HG03280 (cell line): ENCODE data around the gene EMB.
"Not testable (repeated sequence)": the region's sequence is repeated elsewhere in the genome, so short reads cannot be mapped to it uniquely, and the experiment has no call there.

Source experiments
- ATAC-seq: cut with Tn5 transposase; IDR thresholded peaks from one replicate; pipeline ENCODE4 v1.9.1; 2021; ENCODE audit warnings: mild to moderate bottlenecking, moderate library complexity; ENCODE audit not compliant: unreplicated experiment

EMB gene, protein sequence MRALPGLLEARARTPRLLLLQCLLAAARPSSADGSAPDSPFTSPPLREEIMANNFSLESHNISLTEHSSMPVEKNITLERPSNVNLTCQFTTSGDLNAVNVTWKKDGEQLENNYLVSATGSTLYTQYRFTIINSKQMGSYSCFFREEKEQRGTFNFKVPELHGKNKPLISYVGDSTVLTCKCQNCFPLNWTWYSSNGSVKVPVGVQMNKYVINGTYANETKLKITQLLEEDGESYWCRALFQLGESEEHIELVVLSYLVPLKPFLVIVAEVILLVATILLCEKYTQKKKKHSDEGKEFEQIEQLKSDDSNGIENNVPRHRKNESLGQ

GRCh38 chr5:50440651-50441492, at the start of gene EMB:
EMB (minus strand) TSS chr5:50441288; CDS start chr5:50441151, 137 bp downstream.
- peak; percentile 65 for ATAC-seq

DNA sequence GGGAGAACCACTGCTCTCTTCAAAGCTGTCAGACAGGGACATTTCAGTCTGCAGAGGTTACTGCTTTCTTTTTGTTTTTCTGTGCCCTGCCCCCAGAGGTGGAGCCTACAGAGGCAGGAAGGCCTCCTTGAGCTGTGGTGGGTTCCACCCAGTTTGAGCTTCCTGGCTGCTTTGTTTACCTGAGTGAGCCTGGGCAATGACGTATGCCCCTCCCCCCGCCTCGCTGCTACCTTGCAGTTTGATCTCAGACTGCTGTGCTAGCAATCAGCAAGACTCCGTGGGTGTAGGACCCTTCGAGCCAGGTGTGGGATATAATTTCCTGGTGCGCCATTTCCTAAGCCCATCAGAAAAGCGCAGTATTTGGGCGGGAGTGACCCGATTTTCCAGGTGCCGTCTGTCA, 48.4 kb upstream of the EMB start:
- ATAC-seq: not testable (repeated sequence)

GRCh38 chr5:50478790-50479189, 37.7 kb upstream of the EMB start:
- ATAC-seq: not testable (repeated sequence)

- ATAC-seq: peak; percentile 80
These were observed 35.5 kb upstream of the EMB start for GRCh38 chr5:50476549-50476948.

DNA sequence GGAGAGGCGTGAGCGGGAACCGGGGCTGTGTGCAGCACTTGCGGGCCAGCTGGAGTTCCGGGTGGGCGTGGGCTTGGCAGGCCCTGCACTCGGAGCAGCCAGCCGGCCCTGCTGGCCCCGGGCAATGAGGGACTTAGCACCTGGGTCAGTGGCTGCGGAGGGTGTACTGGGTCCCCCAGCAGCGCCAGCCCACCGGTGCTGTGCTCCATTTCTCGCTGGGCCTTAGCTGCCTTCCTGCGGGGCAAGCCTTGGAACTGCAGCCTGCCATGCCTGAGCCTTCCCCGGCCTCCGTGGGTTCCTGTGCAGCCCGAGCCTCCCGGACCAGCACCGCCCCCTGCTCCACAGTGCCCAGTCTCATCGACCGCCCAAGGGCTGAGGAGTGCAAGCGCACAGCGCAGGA, 23.9 kb upstream of the EMB start:
- not testable (repeated sequence) for ATAC-seq

GRCh38 chr5:50463726-50464125, 22.6 kb upstream of the EMB start:
- ATAC-seq: no peak

- ATAC-seq: no peak
These were observed 22.0 kb upstream of the EMB start for GRCh38 chr5:50463047-50463446.

- not testable (repeated sequence) for ATAC-seq
These were observed 21.5 kb upstream of the EMB start for GRCh38 chr5:50462579-50462978.

DNA sequence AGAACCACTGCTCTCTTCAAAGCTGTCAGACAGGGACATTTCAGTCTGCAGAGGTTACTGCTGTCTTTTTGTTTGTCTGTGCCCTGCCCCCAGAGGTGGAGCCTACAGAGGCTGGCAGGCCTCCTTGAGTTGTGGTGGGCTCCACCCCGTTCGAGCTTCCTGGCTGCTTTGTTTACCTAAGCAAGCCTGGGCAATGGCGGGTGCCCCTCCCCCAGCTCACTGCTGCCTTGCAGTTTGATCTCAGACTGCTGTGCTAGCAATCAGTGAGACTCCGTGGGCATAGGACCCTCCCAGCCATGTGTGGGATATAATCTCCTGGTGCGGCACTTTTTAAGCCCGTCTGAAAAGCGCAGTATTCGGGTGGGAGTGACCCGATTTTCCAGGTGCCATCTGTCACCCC, 17.3 kb upstream of the EMB start:
- not testable (repeated sequence) for ATAC-seq

DNA sequence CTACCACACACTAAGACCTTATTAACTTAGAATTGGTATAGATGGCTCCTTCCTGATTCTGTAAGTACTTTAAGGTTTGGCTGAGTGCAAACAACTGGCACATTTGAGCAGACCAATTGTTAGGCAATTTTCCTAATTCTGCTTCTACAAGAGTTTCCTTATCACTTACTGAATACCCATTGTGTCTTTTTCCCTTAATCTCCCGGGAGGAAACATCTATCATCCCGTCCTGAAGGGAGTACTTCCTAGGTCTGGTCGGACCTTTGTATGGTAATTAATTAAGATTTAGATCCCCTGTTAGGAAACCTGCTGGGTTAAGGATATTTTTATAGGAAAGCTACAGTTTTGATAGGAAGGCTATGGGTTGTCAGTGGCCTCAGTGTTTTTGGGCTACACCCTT, 8.2 kb upstream of the EMB start:
- ATAC-seq: not testable (repeated sequence)

DNA sequence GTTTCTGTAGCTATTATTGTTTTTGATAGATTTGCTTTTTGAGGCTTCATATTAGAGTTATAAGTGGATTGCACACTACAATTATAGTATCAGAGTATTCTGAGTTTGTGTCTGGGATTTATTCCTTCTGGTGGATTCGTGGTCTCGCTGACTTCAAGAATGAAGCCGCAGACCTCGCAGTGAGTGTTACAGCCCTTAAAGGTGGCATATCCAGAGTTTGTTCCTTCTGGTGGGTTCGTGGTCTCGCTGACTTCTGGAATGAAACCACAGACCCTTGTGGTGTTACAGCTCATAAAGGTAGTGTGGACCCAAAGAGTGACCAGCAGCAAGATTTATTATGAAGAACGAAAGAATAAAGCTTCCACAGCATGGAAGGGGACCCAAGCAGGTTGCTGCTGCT, 6.9 kb upstream of the EMB start:
- ATAC-seq: no peak

DNA sequence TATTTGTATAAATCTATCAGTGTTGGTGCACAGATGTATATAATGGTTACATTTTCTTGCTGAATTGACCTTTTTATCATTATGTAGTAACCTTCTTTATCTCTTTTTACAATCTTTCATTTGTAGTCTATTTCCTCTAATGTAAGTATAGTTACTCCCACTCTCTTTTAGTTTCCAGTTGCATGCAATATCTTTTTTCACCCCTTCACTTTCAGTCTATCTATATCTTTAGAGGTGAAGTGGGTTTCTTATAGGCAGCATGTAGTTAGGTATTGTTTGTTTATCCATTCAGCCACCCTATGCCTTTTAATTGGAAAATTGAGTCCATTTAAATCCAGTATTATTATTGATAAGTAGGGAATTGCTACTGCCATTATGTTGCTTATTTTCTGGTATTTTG, 6.1 kb upstream of the EMB start:
- ATAC-seq: no peak

- ATAC-seq: peak; percentile 76
These were observed 4.3 kb upstream of the EMB start for GRCh38 chr5:50445296-50445949.

DNA sequence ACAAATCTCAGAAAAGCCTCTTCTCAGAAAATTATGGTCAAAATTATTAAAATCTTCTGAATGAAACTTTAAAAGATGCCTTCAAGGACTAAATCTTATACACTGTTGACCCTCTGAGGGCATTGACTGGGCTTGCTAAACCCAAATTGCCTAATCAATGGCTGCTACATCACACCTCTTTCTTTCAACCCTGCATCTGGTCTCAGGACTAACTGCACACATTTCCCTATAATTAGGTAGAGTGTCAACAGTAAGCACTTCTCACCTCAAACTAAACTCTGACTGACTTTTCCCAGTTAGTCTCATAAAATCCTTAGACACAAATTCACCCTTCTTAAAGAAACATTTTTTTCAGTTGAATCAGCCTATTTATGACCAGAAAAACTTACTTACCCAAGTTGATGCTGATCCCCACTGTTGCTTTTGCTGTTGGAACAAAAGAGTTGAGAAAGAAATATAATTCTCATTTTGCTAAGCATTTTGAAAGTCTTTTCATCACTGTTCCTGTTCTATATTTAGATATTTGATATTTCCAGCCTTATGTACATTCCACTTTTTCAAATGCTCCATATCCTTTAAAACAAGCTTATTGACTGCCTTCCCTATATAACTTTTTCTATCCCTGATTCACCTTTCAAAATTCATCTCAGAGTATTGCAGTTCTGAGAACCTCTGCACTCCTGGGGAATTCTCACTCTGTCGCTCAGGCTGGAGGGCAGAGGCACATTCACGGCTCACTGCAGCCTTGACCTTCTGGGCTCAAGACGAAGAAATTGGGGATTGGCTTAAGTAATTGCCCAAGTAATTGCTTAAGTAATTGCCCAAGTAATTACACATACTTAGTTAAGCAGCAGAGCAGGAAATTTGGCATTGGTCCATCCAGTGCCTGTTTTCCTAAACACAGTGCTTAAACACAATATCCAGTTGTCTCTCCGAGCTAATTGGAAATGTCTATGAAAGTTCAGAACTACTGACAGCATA, 1.8 kb upstream of the EMB start:
- ATAC-seq: not testable (repeated sequence)

DNA sequence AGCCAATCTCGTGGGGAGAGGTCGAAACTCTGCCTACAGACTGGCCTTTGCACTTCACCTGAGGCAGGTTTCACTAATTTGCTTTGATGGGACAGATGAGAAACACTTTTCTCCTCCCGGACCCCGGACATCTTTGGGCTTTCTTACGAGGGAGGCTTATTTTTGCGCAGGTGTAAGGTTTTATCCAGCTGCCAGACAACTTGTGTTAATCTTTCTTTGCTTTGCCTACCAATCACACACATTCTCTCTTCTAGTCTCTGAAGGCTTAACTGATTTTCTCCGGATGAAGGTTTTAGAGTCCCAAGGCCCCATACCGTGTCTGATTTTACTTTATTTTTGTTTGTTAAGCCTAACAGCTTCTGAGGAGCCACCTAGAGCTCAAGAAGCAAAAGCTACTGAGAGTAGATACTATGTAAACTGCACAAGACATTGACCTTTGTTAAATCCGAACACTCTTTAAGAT, 436 bp upstream of the EMB start:
- no peak for ATAC-seq

DNA sequence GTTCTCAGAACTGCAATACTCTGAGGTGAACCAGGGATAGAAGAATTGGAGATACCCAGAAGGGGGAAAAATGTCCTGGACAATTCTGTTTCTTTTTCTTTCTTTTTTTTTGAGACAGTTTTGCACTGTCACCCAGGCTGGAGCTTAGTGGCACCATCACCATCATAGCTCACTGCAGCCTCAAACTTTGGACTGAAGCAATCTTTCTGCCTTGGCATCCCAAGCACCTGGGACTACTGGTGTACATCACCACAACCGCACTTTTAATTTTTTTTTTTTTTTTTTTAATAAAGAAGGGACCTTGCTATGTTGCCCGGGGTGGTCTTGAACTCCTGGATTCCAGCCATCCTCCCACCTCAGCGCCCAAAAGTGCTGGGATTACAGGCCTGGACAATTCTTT, 1.9 kb downstream of the EMB start:
- ATAC-seq: no peak

GRCh38 chr5:50438060-50438459, 3.0 kb downstream of the EMB start:
- ATAC-seq: not testable (repeated sequence)

DNA sequence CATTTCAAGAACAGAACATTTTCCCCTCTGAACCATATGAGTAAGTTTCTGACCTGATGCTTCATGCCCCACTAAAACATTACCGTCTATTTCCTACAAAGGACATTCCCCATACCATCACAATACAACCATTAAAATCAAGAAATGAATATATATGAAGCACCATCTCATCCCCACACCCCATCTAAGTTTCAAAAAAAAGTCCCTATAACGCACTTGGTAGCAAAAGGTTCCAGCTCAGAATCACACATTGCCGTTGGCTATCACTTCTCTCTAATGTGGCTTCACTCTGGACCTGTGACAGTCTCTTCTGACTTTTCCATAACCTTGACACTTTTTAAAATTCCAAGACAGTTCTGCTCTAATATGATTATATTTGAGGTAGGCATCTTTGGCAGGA, 5.9 kb downstream of the EMB start:
- ATAC-seq: no peak

DNA sequence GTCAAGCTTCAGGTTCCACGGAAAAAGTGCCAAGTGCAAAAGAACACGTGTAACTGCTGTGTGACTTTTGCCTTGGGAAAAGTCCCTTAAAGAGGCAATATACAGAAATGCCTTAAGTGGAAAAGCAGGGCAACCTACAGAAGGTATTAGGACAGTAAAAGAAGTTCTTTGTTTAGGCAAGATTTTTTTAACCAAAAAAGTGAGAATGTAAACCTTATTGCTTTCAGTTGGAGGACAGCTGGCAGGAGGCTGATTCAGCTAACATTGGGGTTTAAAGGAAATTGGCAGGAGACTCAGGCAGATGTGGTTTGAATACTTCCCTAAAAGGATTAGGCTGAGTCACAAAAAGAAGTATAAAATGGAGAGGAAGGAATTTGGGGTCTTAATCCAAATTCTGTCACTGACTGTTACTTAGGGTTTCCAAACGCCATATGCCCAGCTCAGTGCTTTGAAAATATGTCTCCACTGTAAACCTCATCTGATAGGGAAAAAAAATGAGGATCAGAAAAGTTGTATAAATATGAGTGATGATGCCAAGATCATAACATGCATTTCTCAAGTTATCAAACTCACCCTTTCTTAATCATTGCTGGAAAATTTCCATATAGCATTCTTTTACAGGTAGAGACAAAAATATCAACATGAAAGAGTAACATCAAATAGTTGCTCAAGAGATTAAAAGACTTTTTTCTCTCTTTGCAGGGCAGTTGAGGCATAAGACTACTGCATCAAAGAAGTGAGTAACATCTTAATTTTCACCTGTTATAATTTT, 9.8 kb downstream of the EMB start:
- not testable (repeated sequence) for ATAC-seq
